Measurements from ENCODE around the gene BICRA.

BICRA gene

GRCh38 chr19:47614559-47614958 lies 5.6 kb downstream of the BICRA start:
- no peak overlapping the region for H3K27ac ChIP-seq (ENCODE audit: low read depth, low read length)
- no peak overlapping the region for H3K4me2 ChIP-seq (ENCODE audit: low read depth, low read length, poor library complexity, severe bottlenecking)
- H3K4me3 ChIP-seq (ENCODE audit: insufficient read depth, low read length, poor library complexity, severe bottlenecking): no peak overlapping the region
- no peaks in the 10 kb centered on the region for H3K27me3 ChIP-seq (ENCODE audit: low read length)
- TF ChIP-seq CTCF (IDR thresholded peaks at IDR 0.05; ENCODE audit: insufficient read depth, low read length, poor library complexity, severe bottlenecking): no peak
- no peak for TF ChIP-seq EZH2phosphoT487 (conservative IDR thresholded peaks at IDR 0.05; ENCODE audit: low read length)
- no peaks in the 10 kb centered on the region for H4K20me1 ChIP-seq (ENCODE audit: low read depth, low read length)
- no peaks in the 10 kb centered on the region for H3K9me3 ChIP-seq (ENCODE audit: insufficient read depth, low read length)
- no peaks in the 10 kb centered on the region for H3K9me2 ChIP-seq (replicated peaks; ENCODE audit: insufficient read depth, low read length)
- peaks cover 61% of the 10 kb centered on the region for H3K79me2 ChIP-seq (ENCODE audit: insufficient read depth, low read length)
- no peak overlapping the region for H2AFZ ChIP-seq (ENCODE audit: low read depth, low read length, severe bottlenecking)
- no peak overlapping the region for H3K9ac ChIP-seq (ENCODE audit: low read length)
- H3K36me3 ChIP-seq (ENCODE audit: low read length): no peaks in the 10 kb centered on the region
- H3F3A ChIP-seq (ENCODE audit: insufficient read depth): no peaks in the 10 kb centered on the region

GRCh38 chr19:47615230-47615629 lies 6.3 kb downstream of the BICRA start:
- no peak overlapping the region for H3K27ac ChIP-seq (ENCODE audit: low read depth, low read length)
- no peaks in the 10 kb centered on the region for H3K9me2 ChIP-seq (replicated peaks; ENCODE audit: insufficient read depth, low read length)
- no peaks in the 10 kb centered on the region for H4K20me1 ChIP-seq (ENCODE audit: low read depth, low read length)
- no peak overlapping the region for H2AFZ ChIP-seq (ENCODE audit: low read depth, low read length, severe bottlenecking)
- H3K79me2 ChIP-seq (ENCODE audit: insufficient read depth, low read length): peaks cover 61% of the 10 kb centered on the region
- no peak for TF ChIP-seq CTCF (IDR thresholded peaks at IDR 0.05; ENCODE audit: insufficient read depth, low read length, poor library complexity, severe bottlenecking)
- TF ChIP-seq EZH2phosphoT487 (conservative IDR thresholded peaks at IDR 0.05; ENCODE audit: low read length): no peak
- no peaks in the 10 kb centered on the region for H3F3A ChIP-seq (ENCODE audit: insufficient read depth)
- H3K9ac ChIP-seq (ENCODE audit: low read length): no peak overlapping the region
- H3K36me3 ChIP-seq (ENCODE audit: low read length): no peaks in the 10 kb centered on the region
- no peaks in the 10 kb centered on the region for H3K27me3 ChIP-seq (ENCODE audit: low read length)
- H3K9me3 ChIP-seq (ENCODE audit: insufficient read depth, low read length): no peaks in the 10 kb centered on the region
- H3K4me3 ChIP-seq (ENCODE audit: insufficient read depth, low read length, poor library complexity, severe bottlenecking): no peak overlapping the region
- no peak overlapping the region for H3K4me2 ChIP-seq (ENCODE audit: low read depth, low read length, poor library complexity, severe bottlenecking)

- no peaks in the 10 kb centered on the region for H3F3A ChIP-seq (ENCODE audit: insufficient read depth)
- H3K79me2 ChIP-seq (ENCODE audit: insufficient read depth, low read length): peaks cover 59% of the 10 kb centered on the region
- no peaks in the 10 kb centered on the region for H3K27me3 ChIP-seq (ENCODE audit: low read length)
- no peaks in the 10 kb centered on the region for H4K20me1 ChIP-seq (ENCODE audit: low read depth, low read length)
- H3K4me3 ChIP-seq (ENCODE audit: insufficient read depth, low read length, poor library complexity, severe bottlenecking): no peak overlapping the region
- H3K9me2 ChIP-seq (replicated peaks; ENCODE audit: insufficient read depth, low read length): no peaks in the 10 kb centered on the region
- no peak overlapping the region for H3K9ac ChIP-seq (ENCODE audit: low read length)
- no peak overlapping the region for H2AFZ ChIP-seq (ENCODE audit: low read depth, low read length, severe bottlenecking)
- no peak for TF ChIP-seq EZH2phosphoT487 (conservative IDR thresholded peaks at IDR 0.05; ENCODE audit: low read length)
- TF ChIP-seq CTCF (IDR thresholded peaks at IDR 0.05; ENCODE audit: insufficient read depth, low read length, poor library complexity, severe bottlenecking): no peak
- no peak overlapping the region for H3K27ac ChIP-seq (ENCODE audit: low read depth, low read length)
- no peaks in the 10 kb centered on the region for H3K36me3 ChIP-seq (ENCODE audit: low read length)
- no peaks in the 10 kb centered on the region for H3K9me3 ChIP-seq (ENCODE audit: insufficient read depth, low read length)
- no peak overlapping the region for H3K4me2 ChIP-seq (ENCODE audit: low read depth, low read length, poor library complexity, severe bottlenecking)
Measured at GRCh38 chr19:47615714-47616113, 6.8 kb downstream of the BICRA start.
